HG03280 (cell line): ENCODE data around the gene XPNPEP3.

Source experiments
- ATAC-seq: cut with Tn5 transposase; IDR thresholded peaks from one replicate; pipeline ENCODE4 v1.9.1; 2021; ENCODE audit warnings: mild to moderate bottlenecking, moderate library complexity; ENCODE audit not compliant: unreplicated experiment

The XPNPEP3 gene

DNA sequence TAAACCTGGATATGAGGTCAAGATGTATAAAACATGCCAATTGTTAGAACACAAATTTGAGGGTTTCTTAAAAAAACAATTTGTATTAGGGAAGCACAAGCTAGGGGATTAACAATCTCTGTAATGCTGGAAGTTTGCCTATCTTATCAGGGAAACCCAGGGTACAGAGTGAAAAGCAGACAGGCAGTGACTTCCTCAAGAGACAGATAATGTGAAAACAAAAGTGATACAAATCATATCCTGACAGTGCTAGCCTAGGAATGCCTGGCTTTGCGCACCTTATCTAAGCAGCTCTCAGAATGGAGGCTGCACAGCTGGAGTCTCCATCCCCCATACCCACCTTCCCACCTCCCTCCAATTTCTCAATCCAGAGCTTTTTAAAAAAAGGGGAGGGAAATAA is 71.7 kb downstream of the XPNPEP3 start:
- no peak for ATAC-seq

GRCh38 chr22:40932396-40932795 is 75.4 kb downstream of the XPNPEP3 start:
- no peak for ATAC-seq

GRCh38 chr22:40939202-40939601 is 82.3 kb downstream of the XPNPEP3 start:
- ATAC-seq = no peak

- ATAC-seq = peak; percentile 75
These were observed 94.2 kb downstream of the XPNPEP3 start, which contains the start of gene RBX1 for GRCh38 chr22:40950962-40951794. TSS of gene RBX1 (plus strand) at chr22:40951378. CDS start at chr22:40951399, 21 bp downstream.

GRCh38 chr22:40951795-40952605 is 95.1 kb downstream of the XPNPEP3 start:
- ATAC-seq = no peak

DNA sequence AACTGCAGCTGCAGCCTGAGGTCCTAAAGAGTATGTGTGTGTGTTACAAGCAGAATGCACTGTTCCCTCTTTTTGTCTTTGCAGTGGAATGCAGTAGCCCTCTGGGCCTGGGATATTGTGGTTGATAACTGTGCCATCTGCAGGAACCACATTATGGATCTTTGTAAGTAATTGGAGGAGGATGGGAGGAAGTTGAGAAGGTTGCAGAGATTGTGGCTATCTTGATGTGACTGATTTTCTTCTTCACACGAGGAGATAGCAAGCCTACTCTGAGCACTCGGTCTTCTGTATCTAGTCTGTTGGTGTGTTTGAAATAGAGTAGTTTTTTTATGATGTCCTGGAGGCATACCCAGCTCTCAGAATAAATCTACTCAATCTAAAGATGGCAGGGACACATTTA is 96.5 kb downstream of the XPNPEP3 start:
- ATAC-seq = no peak

- ATAC-seq = no peak
These were observed 97.2 kb downstream of the XPNPEP3 start for GRCh38 chr22:40954113-40954512.

DNA sequence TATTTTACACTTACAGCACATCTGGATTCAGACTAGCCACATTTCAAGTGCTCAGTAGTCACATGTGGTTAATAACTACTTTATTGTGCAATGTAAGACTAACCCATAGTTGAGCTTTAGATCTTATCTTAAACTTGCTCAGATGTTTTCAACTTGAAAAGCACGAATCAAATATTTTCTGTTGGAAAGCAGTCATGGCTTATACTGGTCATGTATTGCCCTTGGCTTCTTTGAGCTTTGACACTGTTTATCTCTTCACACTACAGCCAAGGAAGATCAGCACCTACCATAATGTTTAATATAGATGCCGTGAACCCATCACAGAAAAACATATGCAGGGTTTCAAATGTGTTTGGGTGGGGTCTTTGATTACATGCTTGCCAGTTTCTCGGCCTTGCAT is 98.6 kb downstream of the XPNPEP3 start:
- ATAC-seq = no peak

DNA sequence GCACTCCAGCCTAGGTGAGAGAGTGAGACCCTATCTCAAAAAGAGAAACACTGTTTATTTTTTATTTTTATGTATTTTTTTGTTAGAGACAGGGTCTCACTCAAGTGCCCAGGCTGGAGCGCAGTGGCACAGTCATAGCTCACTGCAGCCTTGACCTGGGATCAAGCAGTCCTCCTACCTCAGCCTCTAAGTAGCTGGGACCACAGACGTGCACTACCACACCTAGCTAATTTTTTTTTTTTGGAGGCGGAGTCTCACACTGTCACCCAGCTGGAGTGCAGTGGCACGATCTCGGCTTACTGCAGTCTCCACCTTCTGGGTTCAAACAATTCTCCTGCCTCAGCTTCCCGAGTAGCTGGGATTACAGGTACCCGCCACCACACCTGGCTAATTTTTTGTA is 100.7 kb downstream of the XPNPEP3 start:
- ATAC-seq = no peak

DNA sequence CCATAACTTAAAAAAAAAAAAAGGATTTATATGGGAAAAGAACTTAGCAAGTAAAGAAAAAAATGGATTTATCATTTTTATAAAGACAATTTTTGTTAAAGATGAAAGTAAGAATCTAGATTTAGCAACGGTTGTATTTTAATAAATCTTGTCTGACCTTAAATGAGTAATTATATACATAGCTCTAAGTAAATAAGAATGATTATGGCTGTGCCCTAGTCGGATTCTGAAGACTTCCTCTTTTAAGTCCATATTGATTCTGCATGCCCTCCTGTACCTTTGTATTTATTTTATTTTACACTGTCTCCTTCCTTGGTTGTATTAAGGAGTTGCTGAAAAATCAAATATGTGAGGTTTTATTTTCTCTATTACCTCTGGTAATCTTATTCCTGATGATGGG is 101.4 kb downstream of the XPNPEP3 start:
- no peak for ATAC-seq

DNA sequence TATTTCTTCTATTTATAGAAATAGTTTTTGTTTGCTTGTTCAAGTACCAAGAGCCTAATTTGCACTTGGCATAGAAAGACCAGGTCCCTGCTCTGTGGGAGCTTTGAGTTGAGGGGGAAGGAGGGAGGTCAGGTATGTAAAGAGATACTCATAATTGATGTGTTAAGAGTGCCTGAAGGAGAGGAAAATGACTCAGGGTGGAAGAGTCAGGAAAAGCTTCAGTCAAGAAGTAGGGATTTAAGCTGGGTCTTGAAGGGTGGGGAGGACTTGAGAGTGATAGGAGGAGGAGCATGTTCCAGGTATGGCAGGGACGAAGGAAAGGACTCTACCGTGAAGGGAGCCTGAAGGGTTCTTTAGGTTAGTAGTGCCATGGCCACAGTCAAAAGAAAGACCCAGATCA is 103.2 kb downstream of the XPNPEP3 start:
- no peak for ATAC-seq

DNA sequence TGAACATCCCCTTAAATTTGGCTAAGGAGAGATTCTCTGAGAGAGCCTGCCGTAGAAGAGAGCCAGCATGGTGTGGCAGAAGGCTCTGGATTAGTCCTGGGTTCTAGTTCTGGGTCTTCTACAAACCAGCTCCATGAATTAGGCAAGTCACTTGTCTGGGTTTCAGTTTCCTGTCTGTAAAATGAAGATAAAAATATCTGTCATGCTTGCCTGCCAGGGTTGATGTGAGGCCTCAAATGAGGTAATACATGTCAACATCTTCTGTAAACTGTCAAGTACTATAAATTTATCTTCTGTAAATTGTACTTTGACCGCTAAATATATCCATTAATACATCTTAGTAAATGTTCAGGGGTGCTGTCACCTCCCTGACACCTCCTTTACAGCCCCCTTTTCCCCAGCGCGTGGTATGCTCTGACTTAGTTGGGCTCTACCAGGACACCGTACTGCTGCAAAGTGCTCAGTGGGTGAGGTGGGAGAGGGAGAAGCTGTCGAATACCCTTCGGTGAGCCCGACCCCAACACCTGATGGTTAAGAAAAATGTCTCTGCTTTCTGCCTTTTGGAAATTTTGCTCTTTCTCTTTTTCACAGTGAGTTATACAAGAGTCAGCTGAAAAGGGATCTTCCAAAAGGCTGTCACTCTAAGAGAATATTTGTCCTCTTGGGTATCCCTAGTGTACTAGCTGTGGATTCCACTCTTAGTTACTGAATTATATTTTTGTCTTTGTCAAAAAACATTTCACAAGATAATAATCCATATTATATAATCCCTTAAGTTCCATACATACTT is 109.2 kb downstream of the XPNPEP3 start:
- no peak for ATAC-seq

DNA sequence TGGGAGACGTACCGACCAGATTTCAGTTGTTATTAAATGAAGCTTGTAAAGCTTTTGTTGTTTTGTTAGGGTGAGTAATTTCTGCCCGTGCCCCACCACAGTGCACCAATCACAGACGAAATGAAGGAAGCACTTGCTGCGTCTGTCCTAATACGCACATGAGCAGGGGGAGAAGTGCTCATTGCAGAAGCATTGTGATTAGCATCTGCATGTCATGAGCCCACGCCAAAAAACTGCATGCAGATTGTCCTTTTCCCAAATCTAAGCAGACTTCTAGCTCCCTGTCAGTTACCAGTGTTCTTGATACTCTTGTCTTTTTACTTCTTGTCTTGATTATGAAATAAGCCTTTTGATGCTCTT is 109.8 kb downstream of the XPNPEP3 start:
- ATAC-seq = no peak

DNA sequence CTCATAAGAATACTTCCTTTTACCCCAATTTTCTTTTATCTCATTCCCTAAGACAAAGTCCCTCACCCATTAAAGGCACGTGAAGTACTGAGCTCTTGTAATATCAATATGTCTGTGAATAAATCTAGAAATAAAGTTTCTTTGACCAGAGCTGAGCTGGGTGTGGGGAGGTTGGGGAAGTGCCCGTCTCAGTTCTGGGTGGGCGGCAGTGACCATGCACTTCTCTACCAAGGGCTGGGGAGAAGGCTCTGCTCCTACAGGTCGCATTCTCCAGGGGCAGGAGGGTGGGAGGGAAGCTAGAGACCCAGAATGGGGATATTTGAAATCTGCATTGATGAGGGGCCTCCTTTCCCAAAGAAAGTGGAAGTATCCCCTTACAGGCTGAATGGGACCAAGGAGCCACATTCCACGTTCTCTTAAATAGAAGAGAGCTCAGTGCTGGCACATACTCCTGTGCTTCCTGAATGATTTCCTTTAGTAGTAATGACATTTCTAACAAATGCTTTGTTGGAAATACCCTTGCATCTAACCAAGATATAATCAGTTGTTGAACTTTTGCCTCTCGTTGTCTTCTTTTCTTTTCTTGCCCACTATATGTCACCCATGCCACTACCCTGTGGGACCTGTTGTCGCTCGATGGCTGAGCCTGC is 110.3 kb downstream of the XPNPEP3 start:
- no peak for ATAC-seq

- ATAC-seq = no peak
These were observed 115.6 kb downstream of the XPNPEP3 start for GRCh38 chr22:40972587-40972986.

GRCh38 chr22:40973144-40973543 is 116.2 kb downstream of the XPNPEP3 start:
- ATAC-seq = no peak

DNA sequence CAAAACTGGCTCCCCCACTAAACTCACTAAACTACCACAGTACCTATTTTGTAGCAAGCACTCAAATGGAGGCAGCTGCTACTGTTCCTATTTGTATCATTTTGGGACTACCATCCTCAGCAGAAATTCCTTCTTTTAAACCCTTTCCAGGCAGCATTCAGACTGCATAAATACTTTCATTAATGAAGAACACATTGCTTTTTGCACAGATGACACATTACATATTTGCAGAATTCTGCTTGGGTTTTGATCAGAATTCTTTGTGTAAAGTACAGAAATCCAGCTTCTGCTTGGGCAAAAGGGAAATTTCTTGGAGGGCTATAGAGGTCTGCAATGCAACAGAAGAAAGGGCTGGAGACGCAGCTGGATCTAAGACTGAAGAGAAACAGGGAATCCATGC is 118.4 kb downstream of the XPNPEP3 start:
- no peak for ATAC-seq

DNA sequence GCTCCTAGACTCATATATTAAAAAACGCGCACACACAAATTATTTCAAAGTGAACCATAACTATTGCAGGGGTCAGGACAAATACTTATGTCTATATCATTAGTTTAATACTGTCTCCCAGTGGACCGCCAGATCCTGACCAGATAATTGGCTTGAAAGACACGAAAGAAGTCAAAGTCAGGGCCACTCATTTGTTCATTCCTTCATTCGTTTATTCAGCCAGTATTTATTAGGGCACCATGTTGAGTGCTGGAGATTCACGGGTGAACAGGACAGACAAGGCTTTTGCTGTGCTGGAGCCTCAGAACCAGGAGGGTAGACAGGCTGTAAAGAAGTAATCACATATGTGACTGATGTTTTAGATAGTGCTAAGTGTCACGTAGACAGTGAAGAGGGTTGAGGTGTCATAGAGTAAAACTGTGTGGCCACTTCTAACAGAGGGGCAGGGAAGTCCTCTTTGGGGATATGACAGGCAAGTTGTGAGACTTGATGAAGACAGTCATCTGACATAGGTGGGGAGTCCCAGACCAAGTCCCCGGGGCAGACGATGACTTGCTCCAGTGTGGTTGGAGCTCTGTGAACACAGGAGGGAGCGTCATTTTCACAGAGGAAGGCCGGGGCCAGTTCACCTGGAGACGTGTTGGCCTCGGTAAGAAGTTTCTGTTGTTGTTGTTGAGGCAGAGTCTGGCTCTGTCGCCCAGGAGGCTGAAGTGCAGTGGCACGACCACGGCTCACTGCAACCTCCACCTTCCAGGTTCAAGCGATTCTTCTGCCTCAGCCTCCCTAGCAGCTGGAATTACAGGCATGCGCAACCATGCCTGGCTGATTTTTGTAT is 120.1 kb downstream of the XPNPEP3 start:
- ATAC-seq = no peak

GRCh38 chr22:40979198-40979597 is 122.2 kb downstream of the XPNPEP3 start:
- ATAC-seq = no peak

GRCh38 chr22:40979871-40980270 is 122.9 kb downstream of the XPNPEP3 start:
- no peak for ATAC-seq
